GM20000 (cell line): ENCODE measurements around the gene EZR.

Experiments
- DNase-seq: peaks from one replicate; pipeline ENCODE4 v3.0.0; 2012; ENCODE audit warnings: low spot score
- CTCF ChIP-seq: IDR thresholded peaks from 2 replicates; pipeline ENCODE4 v1.5.1; 2012; ENCODE audit warnings: mild to moderate bottlenecking, control low read depth; ENCODE audit errors: extremely low read depth, missing control alignments

EZR gene

GRCh38 chr6:158860279-158860865 is 41.2 kb upstream of the EZR start:
- DNase-seq = no peak
- no peak for TF ChIP-seq CTCF

- TF ChIP-seq CTCF = no peak
- DNase-seq = no peak
These were observed 37.1 kb upstream of the EZR start for GRCh38 chr6:158856261-158856660.

- TF ChIP-seq CTCF = no peak
- no peak for DNase-seq
These were observed 35.3 kb upstream of the EZR start for GRCh38 chr6:158854214-158855101.

- no peak for TF ChIP-seq CTCF
- DNase-seq = no peak
These were observed 34.7 kb upstream of the EZR start for GRCh38 chr6:158853880-158854213.

GRCh38 chr6:158853072-158853879 is 34.1 kb upstream of the EZR start:
- peak; percentile 77 for DNase-seq
- TF ChIP-seq CTCF = no peak

GRCh38 chr6:158852312-158853071 is 33.3 kb upstream of the EZR start:
- no peak for TF ChIP-seq CTCF
- no peak for DNase-seq
